MCF 10A (cell line): ENCODE measurements around the gene IQCN. TPM values are rescaled to one million over a fixed set of nuclear protein-coding genes. Genes with fewer than 3 reads are reported as not detected.
A peak's percentile ranks its signal among the peaks of the same experiment; 100 is the strongest.

Experiments
- Bru-seq: library from RNA; stranded (reverse); fragments of 400-500 nt; gene quantifications from one replicate; lab custom pipeline; 2021; lab: Mats Ljungman, UMichigan
- BruChase-seq, 2 experiments: library from RNA; stranded (reverse); fragments of 400-500 nt; gene quantifications; one replicate each; lab custom pipeline; 2021; lab: Mats Ljungman, UMichigan
- BruUV-seq: library from RNA; stranded (reverse); fragments of 400-500 nt; replicated peaks from 2 replicates; lab custom pipeline; 2021; lab: Mats Ljungman, UMichigan
- CTCF ChIA-PET: fragments of 300-600 bp; sonication (Branson Sonifier 250); formaldehyde crosslinking; extraction: SDS; loops from one replicate; lab custom pipeline; 2021; ENCODE audit warnings: antibody characterized with exemption, inconsistent platforms; lab: Yijun Ruan, JAX
- POLR2A ChIA-PET: fragments of 300-600, 350-650 bp; sonication (Branson Sonifier 250); formaldehyde crosslinking; extraction: SDS; loops from one replicate; lab custom pipeline; 2020; ENCODE audit warnings: antibody characterized with exemption, inconsistent platforms; lab: Yijun Ruan, JAX
- DNase-seq: peaks from one replicate; pipeline ENCODE4 v3.0.0-alpha.2; 2018; ENCODE audit not compliant: unreplicated experiment
- H3K27ac Mint-ChIP-seq: one replicate; pipeline ENCODE4 v1.8.0; 2022; ENCODE audit warnings: mild to moderate bottlenecking, low read depth, mixed read lengths; ENCODE audit not compliant: unreplicated experiment
- H3K27me3 Mint-ChIP-seq: one replicate; pipeline ENCODE4 v1.8.0; 2022; ENCODE audit warnings: mixed read lengths; ENCODE audit not compliant: insufficient read depth, unreplicated experiment
- H3K36me3 Mint-ChIP-seq: one replicate; pipeline ENCODE4 v1.8.0; 2022; ENCODE audit warnings: mild to moderate bottlenecking, moderate library complexity, mixed read lengths; ENCODE audit not compliant: insufficient read depth, unreplicated experiment
- H3K4me1 Mint-ChIP-seq: one replicate; pipeline ENCODE4 v1.8.0; 2022; ENCODE audit warnings: mixed read lengths; ENCODE audit not compliant: insufficient read depth, unreplicated experiment
- H3K4me3 Mint-ChIP-seq: one replicate; pipeline ENCODE4 v1.8.0; 2022; ENCODE audit warnings: mild to moderate bottlenecking, moderate library complexity, mixed read lengths; ENCODE audit not compliant: unreplicated experiment
- H3K9me3 Mint-ChIP-seq: one replicate; pipeline ENCODE4 v1.8.0; 2022; ENCODE audit warnings: mixed read lengths; ENCODE audit not compliant: unreplicated experiment
- intact Hi-C: fragments of 100-400 bp; cut with micrococcal nuclease; formaldehyde crosslinking; loops from 2 replicates; pipeline ENCODE4 v1.14.1; 2022
- long read RNA-seq: library from polyadenylated mRNA; stranded (forward); transcript quantifications from one replicate; pipeline ENCODE4 v2.0.0, GENCODE V29; 2022
- total RNA-seq: library from RNA; stranded (reverse); gene quantifications from 2 replicates; pipeline ENCODE4 v1.2.3, GENCODE V29; 2022
- TF ChIP-seq, protein P1 (sequence below): fragments of 200-600 bp; IDR thresholded peaks from one replicate; pipeline ENCODE4 v1.8.0; 2022; ENCODE audit warnings: antibody characterized with exemption, mild to moderate bottlenecking; ENCODE audit not compliant: unreplicated experiment

The IQCN gene
- total RNA-seq (0.26 and 0.42 TPM in 2 replicates), Bru-seq, nascent RNA (percentile 43 among the genes with signal in this experiment), BruChase-seq, experiment 1, labeled RNA remaining after a 6-hour chase (percentile 87 among the genes with signal in this experiment), BruChase-seq, experiment 2, labeled RNA remaining after a 2-hour chase (percentile 51 among the genes with signal in this experiment)
- long read RNA-seq: 0 reads

DNA sequence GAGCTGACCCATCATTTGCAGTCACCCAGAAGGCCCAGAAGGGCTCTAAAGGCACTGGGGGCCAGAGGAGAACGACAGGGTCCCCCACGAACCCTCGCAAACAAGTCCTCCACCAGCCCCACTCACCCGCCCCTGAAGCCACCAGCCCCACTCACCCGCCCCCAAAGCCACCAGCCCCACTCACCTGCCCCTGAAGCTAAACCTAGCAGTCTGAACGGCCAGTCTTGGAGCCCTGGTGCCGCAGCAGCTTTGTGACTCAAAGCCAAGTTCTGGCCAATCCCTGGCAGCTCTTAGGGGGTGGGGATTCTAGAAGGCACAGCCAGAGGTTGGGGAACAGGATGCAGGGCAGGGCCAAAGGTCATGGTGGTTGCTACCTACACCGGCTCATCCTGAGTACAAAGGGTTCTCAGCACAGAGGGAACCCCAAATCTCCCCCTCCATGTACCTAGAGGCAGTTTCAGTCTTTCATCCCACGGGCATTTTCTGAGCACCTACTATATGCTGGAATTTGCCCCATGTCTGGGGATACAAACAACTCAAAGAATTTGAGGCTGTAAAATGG, at the start of gene IQCN:
Gene IQCN (minus strand): TSS at position 234 of the 562 bp plus-strand sequence. CDS start 4,974 bp downstream, outside the sequence.
- H3K36me3 Mint-ChIP-seq: peaks cover 45% of the 10 kb centered on the region
- intact Hi-C loops: no loop called here
- H3K4me3 Mint-ChIP-seq: peak within 1 kb of the TSS; percentile 38
- DNase-seq: peak; percentile 81
- H3K27me3 Mint-ChIP-seq: no peaks in the 10 kb centered on the region
- H3K4me1 Mint-ChIP-seq: peaks cover 20% of the 10 kb centered on the region
- peak within 1 kb of the TSS; percentile 79 for H3K27ac Mint-ChIP-seq
- POLR2A ChIA-PET: interaction anchor here (0.6 to 9.0 kb wide), 10 partner anchors 18 to 165 kb away, joined by 3 to 178 read pairs (median 6); partner anchors contain the start of genes LSM4, MPV17L2 and RAB3A
- TF ChIP-seq, protein P1, sequence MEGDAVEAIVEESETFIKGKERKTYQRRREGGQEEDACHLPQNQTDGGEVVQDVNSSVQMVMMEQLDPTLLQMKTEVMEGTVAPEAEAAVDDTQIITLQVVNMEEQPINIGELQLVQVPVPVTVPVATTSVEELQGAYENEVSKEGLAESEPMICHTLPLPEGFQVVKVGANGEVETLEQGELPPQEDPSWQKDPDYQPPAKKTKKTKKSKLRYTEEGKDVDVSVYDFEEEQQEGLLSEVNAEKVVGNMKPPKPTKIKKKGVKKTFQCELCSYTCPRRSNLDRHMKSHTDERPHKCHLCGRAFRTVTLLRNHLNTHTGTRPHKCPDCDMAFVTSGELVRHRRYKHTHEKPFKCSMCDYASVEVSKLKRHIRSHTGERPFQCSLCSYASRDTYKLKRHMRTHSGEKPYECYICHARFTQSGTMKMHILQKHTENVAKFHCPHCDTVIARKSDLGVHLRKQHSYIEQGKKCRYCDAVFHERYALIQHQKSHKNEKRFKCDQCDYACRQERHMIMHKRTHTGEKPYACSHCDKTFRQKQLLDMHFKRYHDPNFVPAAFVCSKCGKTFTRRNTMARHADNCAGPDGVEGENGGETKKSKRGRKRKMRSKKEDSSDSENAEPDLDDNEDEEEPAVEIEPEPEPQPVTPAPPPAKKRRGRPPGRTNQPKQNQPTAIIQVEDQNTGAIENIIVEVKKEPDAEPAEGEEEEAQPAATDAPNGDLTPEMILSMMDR: no peak
- H3K9me3 Mint-ChIP-seq: no peaks in the 10 kb centered on the region
- CTCF ChIA-PET: interaction anchor here (0.6 to 3.3 kb wide), 4 partner anchors 15 to 90 kb away, joined by 3 to 12 read pairs (median 3); no protein-coding TSS in a partner anchor
- no TSS peak for BruUV-seq

DNA sequence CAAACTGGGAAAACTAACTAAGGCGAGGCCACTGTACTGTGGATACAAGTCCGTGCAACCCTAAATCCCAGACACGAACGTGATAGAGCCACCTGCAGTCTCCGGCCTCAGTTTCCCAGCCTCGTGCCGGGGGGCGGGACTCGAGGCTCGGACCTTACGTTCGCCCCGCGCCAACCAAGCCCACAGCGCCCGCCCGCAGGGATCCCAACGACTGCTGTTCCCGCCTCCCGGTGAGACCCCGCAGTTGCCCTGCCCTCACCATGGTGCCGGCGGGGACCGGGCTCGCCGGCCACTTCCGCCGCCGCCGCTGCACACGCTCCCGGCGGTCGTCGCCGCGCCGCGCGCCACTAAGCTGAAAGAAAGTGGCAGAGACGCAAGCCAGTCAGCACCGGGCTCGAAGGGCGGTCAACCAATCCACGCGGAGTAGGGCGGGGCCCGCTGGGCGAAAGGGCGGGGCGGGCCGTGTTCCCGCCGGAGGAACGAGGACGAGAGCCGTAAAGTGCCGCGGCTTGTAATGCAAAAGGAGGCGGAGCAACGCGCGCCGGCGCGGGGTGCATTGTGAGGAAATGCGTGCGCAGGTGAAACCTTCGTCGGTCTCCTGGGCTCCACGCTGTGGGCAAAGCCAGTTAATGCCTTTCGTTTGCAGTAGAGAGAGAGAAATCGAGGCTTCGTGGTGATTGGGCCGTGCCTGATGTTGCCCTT, 48.7 kb upstream of the IQCN start, which contains the start of gene LSM4:
Gene LSM4 (minus strand): TSS at position 318 of the 702 bp plus-strand sequence. CDS start 56 bp downstream, at position 262.
- H3K36me3 Mint-ChIP-seq: peaks cover 8% of the 10 kb centered on the region

GRCh38 chr19:18322318-18322758, 48.1 kb upstream of the IQCN start:
- peak overlapping the region; percentile 83 for H3K4me3 Mint-ChIP-seq
- TF ChIP-seq, protein P1: no peak
- DNase-seq: peak; percentile 57
- no peaks in the 10 kb centered on the region for H3K9me3 Mint-ChIP-seq
- POLR2A ChIA-PET: interaction anchor here (0.5 to 5.2 kb wide), 26 partner anchors 10 to 1141 kb away, joined by 3 to 175 read pairs (median 4); partner anchors contain the start of genes IQCN, JUND, MPV17L2 and PGPEP1
- TSS peak; percentile 61 for BruUV-seq
- CTCF ChIA-PET: interaction anchor here (0.5 to 4.0 kb wide), 15 partner anchors 10 to 1107 kb away, joined by 3 to 40 read pairs (median 3); no protein-coding TSS in a partner anchor
- peak overlapping the region; percentile 77 for H3K27ac Mint-ChIP-seq
- intact Hi-C loops: loop anchor here (10.0 kb wide), 1 partner anchor 208 kb away; no protein-coding TSS in a partner anchor
- H3K4me1 Mint-ChIP-seq: peaks cover 33% of the 10 kb centered on the region
- no peaks in the 10 kb centered on the region for H3K27me3 Mint-ChIP-seq
- H3K36me3 Mint-ChIP-seq: peaks cover 8% of the 10 kb centered on the region

More for the DNA sequence above, 48.7 kb upstream of the IQCN start, which contains the start of gene LSM4:
- Mint-ChIP-seq H3K27me3 (no peaks in the 10 kb centered on the region), H3K9me3 (no peaks in the 10 kb centered on the region), H3K4me3 (peak within 1 kb of the TSS; percentile 83), H3K27ac (peak within 1 kb of the TSS; percentile 91), H3K4me1 (peaks cover 33% of the 10 kb centered on the region)
- DNase-seq: peak; percentile 99
- POLR2A ChIA-PET: interaction anchor here (0.5 to 5.2 kb wide), 28 partner anchors 9 to 1141 kb away, joined by 3 to 175 read pairs (median 4); partner anchors contain the start of genes IQCN, JUND, MPV17L2 and PGPEP1
- CTCF ChIA-PET: interaction anchor here (0.5 to 4.0 kb wide), 11 partner anchors 10 to 1059 kb away, joined by 3 to 40 read pairs (median 3); no protein-coding TSS in a partner anchor
- TF ChIP-seq, protein P1: peak; percentile 38
- intact Hi-C loops: loop anchor here (1.0 to 10.0 kb wide), 4 partner anchors 44 to 208 kb away; no protein-coding TSS in a partner anchor
- BruUV-seq: no TSS peak
